ENCODE measurements around the gene LMF1.
A peak's percentile ranks its signal among the peaks of the same experiment; 100 is the strongest.

The LMF1 gene

GRCh38 chr16:970766-971581 lies at the start of gene LMF1:
Gene LMF1, minus strand, starts transcription at chr16:970984. Its CDS starts 4 bp downstream, at chr16:970980.
- DNase-seq, result peak; percentile 50

- DNase-seq, result no peak
These were observed 49.3 kb upstream of the LMF1 start for GRCh38 chr16:1020091-1020399.

GRCh38 chr16:1019231-1020090 lies 48.7 kb upstream of the LMF1 start:
- no peak for DNase-seq

GRCh38 chr16:1018447-1019198 lies 47.8 kb upstream of the LMF1 start:
- DNase-seq, result no peak

- DNase-seq, result no peak
These were observed 44.1 kb upstream of the LMF1 start for GRCh38 chr16:1014771-1015495.

GRCh38 chr16:1014221-1014620 lies 43.4 kb upstream of the LMF1 start:
- no peak for DNase-seq

GRCh38 chr16:1013593-1013900 lies 42.8 kb upstream of the LMF1 start:
- DNase-seq, result no peak

GRCh38 chr16:1012722-1013592 lies 42.2 kb upstream of the LMF1 start:
- no peak for DNase-seq

- no peak for DNase-seq
These were observed 41.4 kb upstream of the LMF1 start for GRCh38 chr16:1012135-1012534.

- no peak for DNase-seq
These were observed 40.7 kb upstream of the LMF1 start for GRCh38 chr16:1011316-1012082.

GRCh38 chr16:1010815-1011214 lies 40.0 kb upstream of the LMF1 start:
- no peak for DNase-seq

GRCh38 chr16:1010251-1010650 lies 39.5 kb upstream of the LMF1 start:
- no peak for DNase-seq

GRCh38 chr16:1009358-1010150 lies 38.8 kb upstream of the LMF1 start:
- no peak for DNase-seq

- no peak for DNase-seq
These were observed 37.3 kb upstream of the LMF1 start for GRCh38 chr16:1008085-1008484.

GRCh38 chr16:1007284-1007850 lies 36.6 kb upstream of the LMF1 start:
- no peak for DNase-seq

GRCh38 chr16:1006781-1007180 lies 36.0 kb upstream of the LMF1 start:
- no peak for DNase-seq

GRCh38 chr16:1005286-1005685 lies 34.5 kb upstream of the LMF1 start:
- DNase-seq, result no peak

GRCh38 chr16:1003391-1004347 lies 32.9 kb upstream of the LMF1 start:
- DNase-seq, result no peak
